ENCODE data around the gene WWOX.

DNA sequence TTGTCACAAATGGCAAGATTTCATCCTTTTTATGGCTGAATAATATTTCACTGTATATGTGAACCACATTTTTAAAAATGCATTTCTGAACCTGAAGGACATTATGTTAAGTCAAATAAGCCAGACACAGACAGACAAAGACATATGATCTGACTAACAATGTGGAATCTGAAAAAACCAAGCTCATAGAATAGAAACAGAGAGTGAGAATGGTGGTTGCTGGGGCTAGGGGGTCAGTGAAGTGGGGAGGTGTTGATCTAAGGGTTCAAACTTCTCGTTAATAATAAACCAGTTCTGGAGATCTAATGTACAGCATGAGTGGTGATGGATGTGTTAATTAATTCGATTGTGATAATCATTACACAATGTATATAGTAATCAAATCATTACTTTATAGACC is 475.1 kb downstream of the WWOX start:
- TF ChIP-seq, protein P1, sequence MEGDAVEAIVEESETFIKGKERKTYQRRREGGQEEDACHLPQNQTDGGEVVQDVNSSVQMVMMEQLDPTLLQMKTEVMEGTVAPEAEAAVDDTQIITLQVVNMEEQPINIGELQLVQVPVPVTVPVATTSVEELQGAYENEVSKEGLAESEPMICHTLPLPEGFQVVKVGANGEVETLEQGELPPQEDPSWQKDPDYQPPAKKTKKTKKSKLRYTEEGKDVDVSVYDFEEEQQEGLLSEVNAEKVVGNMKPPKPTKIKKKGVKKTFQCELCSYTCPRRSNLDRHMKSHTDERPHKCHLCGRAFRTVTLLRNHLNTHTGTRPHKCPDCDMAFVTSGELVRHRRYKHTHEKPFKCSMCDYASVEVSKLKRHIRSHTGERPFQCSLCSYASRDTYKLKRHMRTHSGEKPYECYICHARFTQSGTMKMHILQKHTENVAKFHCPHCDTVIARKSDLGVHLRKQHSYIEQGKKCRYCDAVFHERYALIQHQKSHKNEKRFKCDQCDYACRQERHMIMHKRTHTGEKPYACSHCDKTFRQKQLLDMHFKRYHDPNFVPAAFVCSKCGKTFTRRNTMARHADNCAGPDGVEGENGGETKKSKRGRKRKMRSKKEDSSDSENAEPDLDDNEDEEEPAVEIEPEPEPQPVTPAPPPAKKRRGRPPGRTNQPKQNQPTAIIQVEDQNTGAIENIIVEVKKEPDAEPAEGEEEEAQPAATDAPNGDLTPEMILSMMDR (IDR thresholded peaks at IDR 0.05): no peak
- TF ChIP-seq EZH2 (IDR thresholded peaks at IDR 0.05; ENCODE audit: borderline replicate concordance, insufficient read depth, low read depth, low read length, poor library complexity, severe bottlenecking): no peak
